Calu3 (cell line): Measurements from ENCODE around the gene ATAD3B. TPM values are rescaled to one million over a fixed set of nuclear protein-coding genes. Genes with fewer than 3 reads are reported as not detected.
"Not testable (repeated sequence)": the region's sequence is repeated elsewhere in the genome, so short reads cannot be mapped to it uniquely, and the experiment has no call there.

Experiments
- BruUV-seq: library from RNA; stranded (reverse); fragments of 400-500 nt; replicated peaks from 2 replicates; lab custom pipeline; 2021; lab: Mats Ljungman, UMichigan
- CTCF ChIA-PET: fragments of 300-600 bp; sonication (Branson Sonifier 250); formaldehyde crosslinking; loops from one replicate; lab custom pipeline; 2022; ENCODE audit warnings: antibody characterized with exemption; lab: Charles Lee
- DNase-seq: peaks from one replicate; pipeline ENCODE4 v3.0.0; 2022
- H3K27ac Mint-ChIP-seq: one replicate; pipeline ENCODE4 v1.8.0; 2022; ENCODE audit warnings: mixed read lengths; ENCODE audit not compliant: unreplicated experiment
- H3K27me3 Mint-ChIP-seq: one replicate; pipeline ENCODE4 v1.8.0; 2022; ENCODE audit warnings: mixed read lengths; ENCODE audit not compliant: unreplicated experiment
- H3K36me3 Mint-ChIP-seq: one replicate; pipeline ENCODE4 v1.8.0; 2022; ENCODE audit warnings: mild to moderate bottlenecking, moderate library complexity, mixed read lengths; ENCODE audit not compliant: insufficient read depth, unreplicated experiment
- H3K4me1 Mint-ChIP-seq: one replicate; pipeline ENCODE4 v1.8.0; 2022; ENCODE audit warnings: mild to moderate bottlenecking, low read depth, mixed read lengths; ENCODE audit not compliant: unreplicated experiment
- H3K4me3 Mint-ChIP-seq: one replicate; pipeline ENCODE4 v1.8.0; 2022; ENCODE audit warnings: mild to moderate bottlenecking, low read depth, moderate library complexity, mixed read lengths; ENCODE audit not compliant: unreplicated experiment
- H3K9me3 Mint-ChIP-seq: one replicate; pipeline ENCODE4 v1.8.0; 2022; ENCODE audit warnings: low read depth, mixed read lengths; ENCODE audit not compliant: unreplicated experiment
- intact Hi-C: fragments of 100-400 bp; cut with micrococcal nuclease; formaldehyde crosslinking; loops from one replicate; pipeline ENCODE4 v1.10.0; 2022; ENCODE audit not compliant: unreplicated experiment
- total RNA-seq: library from RNA; stranded (reverse); gene quantifications from 2 replicates; pipeline ENCODE4 v1.2.3, GENCODE V29; 2022
- TF ChIP-seq, protein P1 (sequence below): fragments of 200-600 bp; IDR thresholded peaks from one replicate; pipeline ENCODE4 v1.8.0; 2022; ENCODE audit warnings: antibody characterized with exemption; ENCODE audit not compliant: unreplicated experiment

The ATAD3B gene
- total RNA-seq, 1 experiment from 2014 or later = 46.3 TPM

GRCh38 chr1:1449099-1449739 lies 22.3 kb upstream of the ATAD3B start, which contains the start of gene ATAD3C:
ATAD3C (plus strand) TSS chr1:1449689; CDS start chr1:1450684, 995 bp downstream.
- CTCF ChIA-PET = no interaction called here
- H3K4me3 Mint-ChIP-seq = no peak within 1 kb of the TSS
- peaks cover under 1% of the 10 kb centered on the region for H3K36me3 Mint-ChIP-seq
- H3K27me3 Mint-ChIP-seq = peaks cover 17% of the 10 kb centered on the region
- intact Hi-C loops = no loop called here
- TF ChIP-seq, protein P1, sequence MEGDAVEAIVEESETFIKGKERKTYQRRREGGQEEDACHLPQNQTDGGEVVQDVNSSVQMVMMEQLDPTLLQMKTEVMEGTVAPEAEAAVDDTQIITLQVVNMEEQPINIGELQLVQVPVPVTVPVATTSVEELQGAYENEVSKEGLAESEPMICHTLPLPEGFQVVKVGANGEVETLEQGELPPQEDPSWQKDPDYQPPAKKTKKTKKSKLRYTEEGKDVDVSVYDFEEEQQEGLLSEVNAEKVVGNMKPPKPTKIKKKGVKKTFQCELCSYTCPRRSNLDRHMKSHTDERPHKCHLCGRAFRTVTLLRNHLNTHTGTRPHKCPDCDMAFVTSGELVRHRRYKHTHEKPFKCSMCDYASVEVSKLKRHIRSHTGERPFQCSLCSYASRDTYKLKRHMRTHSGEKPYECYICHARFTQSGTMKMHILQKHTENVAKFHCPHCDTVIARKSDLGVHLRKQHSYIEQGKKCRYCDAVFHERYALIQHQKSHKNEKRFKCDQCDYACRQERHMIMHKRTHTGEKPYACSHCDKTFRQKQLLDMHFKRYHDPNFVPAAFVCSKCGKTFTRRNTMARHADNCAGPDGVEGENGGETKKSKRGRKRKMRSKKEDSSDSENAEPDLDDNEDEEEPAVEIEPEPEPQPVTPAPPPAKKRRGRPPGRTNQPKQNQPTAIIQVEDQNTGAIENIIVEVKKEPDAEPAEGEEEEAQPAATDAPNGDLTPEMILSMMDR = no peak
- H3K27ac Mint-ChIP-seq = no peak within 1 kb of the TSS
- no peak for DNase-seq
- BruUV-seq = no TSS peak
- H3K9me3 Mint-ChIP-seq = no peaks in the 10 kb centered on the region
- no peaks in the 10 kb centered on the region for H3K4me1 Mint-ChIP-seq

DNA sequence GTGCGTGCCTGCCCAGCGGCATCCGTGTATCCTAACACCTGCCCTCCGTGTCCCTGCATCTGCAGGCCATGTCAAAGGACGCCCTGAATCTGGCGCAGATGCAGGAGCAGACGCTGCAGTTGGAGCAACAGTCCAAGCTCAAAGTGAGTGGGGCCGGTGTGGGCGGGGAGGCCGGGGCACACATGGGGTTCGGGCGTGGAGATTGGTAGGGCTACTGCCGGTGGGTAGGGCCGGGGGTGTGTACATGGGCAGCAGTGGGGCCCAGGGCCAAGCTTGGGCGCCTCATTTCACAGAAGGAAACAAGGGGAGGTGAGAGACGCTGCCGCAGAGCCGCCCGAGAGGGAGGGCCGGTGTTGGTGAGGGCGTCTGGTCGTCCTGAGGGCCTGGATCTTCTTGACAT lies 20.9 kb upstream of the ATAD3B start:
- H3K27ac Mint-ChIP-seq, BruUV-seq, intact Hi-C loops, H3K4me3 Mint-ChIP-seq, CTCF ChIA-PET, H3K9me3 Mint-ChIP-seq, DNase-seq, H3K4me1 Mint-ChIP-seq, H3K36me3 Mint-ChIP-seq: not testable (repeated sequence)
- peaks cover 17% of the 10 kb centered on the region for H3K27me3 Mint-ChIP-seq

GRCh38 chr1:1451696-1452364 lies 19.7 kb upstream of the ATAD3B start:
- CTCF ChIA-PET = no interaction called here
- Mint-ChIP-seq H3K27me3 (peaks cover 17% of the 10 kb centered on the region), H3K4me3 (no peak overlapping the region), H3K36me3 (no peaks in the 10 kb centered on the region), H3K4me1 (no peaks in the 10 kb centered on the region), H3K9me3 (no peaks in the 10 kb centered on the region), H3K27ac (no peak overlapping the region)
- TF ChIP-seq, protein P1 = no peak
- intact Hi-C loops = no loop called here
- no TSS peak for BruUV-seq
- no peak for DNase-seq

GRCh38 chr1:1452365-1452739 lies 19.2 kb upstream of the ATAD3B start:
- CTCF ChIA-PET, H3K4me3 Mint-ChIP-seq, H3K9me3 Mint-ChIP-seq, H3K27ac Mint-ChIP-seq, DNase-seq, H3K4me1 Mint-ChIP-seq, H3K36me3 Mint-ChIP-seq, BruUV-seq, intact Hi-C loops: not testable (repeated sequence)
- H3K27me3 Mint-ChIP-seq = peaks cover 17% of the 10 kb centered on the region

DNA sequence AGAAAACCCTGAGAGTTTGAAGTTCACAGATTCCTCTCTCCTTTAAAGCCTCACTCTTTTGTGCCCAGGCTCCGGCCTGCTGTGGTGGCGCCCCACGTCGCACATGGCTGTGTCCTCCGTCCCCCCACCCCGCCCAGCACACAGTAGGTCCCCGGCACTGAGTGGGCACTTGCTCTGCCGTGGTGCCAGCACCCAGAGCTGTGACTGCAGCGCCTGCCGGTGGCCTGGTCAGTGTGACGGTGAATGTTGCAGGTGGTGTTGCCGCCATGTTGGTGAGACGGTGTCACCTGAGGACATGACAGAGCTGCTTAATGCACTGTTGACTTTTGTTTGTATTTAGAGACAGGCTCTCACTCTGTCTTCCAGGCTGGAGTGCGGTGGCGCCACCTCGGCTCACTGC lies 18.7 kb upstream of the ATAD3B start:
- Mint-ChIP-seq H3K4me3 (no peak overlapping the region), H3K36me3 (no peaks in the 10 kb centered on the region), H3K27me3 (peaks cover 17% of the 10 kb centered on the region), H3K9me3 (no peaks in the 10 kb centered on the region), H3K27ac (no peak overlapping the region), H3K4me1 (no peaks in the 10 kb centered on the region)
- DNase-seq = no peak
- BruUV-seq = no TSS peak
- TF ChIP-seq, protein P1 = no peak
- CTCF ChIA-PET = no interaction called here
- intact Hi-C loops = no loop called here

DNA sequence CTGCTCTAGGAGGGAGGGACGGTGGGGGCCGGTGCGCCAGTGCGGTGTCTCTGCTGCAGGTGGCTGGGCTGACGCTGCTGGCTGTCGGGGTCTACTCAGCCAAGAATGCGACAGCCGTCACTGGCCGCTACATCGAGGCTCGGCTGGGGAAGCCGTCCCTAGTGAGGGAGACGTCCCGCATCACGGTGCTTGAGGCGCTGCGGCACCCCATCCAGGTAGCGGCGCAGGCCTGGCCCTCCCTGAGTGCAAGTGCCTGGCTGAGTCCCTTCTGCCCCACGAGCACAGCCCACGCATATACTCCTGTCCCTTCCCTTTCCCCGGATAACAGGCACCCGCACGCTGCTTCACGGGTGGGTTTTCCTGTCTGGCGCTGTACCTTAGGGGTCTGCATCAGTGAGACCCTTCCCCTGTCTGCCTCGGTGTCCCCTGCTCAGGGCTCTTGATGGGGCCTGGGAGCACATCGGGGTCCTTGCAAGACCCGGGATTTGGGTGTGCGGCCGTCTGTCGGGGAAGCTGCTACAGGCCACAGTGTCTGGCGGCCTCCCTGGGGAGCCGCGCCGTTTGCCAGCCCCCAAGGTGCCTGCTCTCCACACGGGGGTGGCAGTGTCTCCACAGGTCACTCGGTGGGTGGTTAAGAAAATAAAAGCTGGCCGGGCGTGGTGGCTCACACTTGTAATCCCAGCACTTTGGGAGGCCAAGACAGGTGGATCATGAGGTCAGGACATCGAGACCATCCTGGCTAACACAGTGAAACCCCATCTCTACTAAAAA lies 17.1 kb upstream of the ATAD3B start:
- H3K4me3 Mint-ChIP-seq, H3K4me1 Mint-ChIP-seq, H3K27ac Mint-ChIP-seq, BruUV-seq, H3K27me3 Mint-ChIP-seq, CTCF ChIA-PET, H3K36me3 Mint-ChIP-seq, DNase-seq, intact Hi-C loops, H3K9me3 Mint-ChIP-seq: not testable (repeated sequence)
